ENCODE results near the gene TDRD1.
A peak's percentile ranks its signal among the peaks of the same experiment; 100 is the strongest.
"Not testable (repeated sequence)": the region's sequence is repeated elsewhere in the genome, so short reads cannot be mapped to it uniquely, and the experiment has no call there.

TDRD1 gene

GRCh38 chr10:114179148-114179547 is at the start of gene TDRD1:
TDRD1 (plus strand) TSS chr10:114179353; CDS start chr10:114187832, 8,479 bp downstream.
- no peak for DNase-seq

GRCh38 chr10:114131094-114131493 is 48.1 kb upstream of the TDRD1 start:
- DNase-seq, result no peak

DNA sequence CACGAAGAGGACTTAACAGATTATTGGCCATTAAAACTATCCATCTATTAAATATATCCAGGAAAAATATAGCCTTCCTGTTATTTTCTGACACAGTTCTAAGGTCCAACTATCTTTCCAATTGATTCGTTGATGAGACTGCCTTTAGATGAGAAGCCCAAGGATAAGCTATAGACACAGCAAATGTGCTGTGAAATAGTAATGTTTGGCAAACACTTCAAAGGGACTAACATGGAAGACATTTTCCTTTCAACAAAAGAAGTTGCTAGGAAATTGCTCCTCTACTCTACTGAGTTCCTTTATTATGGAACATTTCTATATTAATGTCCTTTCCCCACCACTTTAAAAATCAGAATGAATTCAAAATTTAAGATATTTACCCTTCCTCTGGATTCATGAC is 43.7 kb upstream of the TDRD1 start:
- DNase-seq, result no peak

DNA sequence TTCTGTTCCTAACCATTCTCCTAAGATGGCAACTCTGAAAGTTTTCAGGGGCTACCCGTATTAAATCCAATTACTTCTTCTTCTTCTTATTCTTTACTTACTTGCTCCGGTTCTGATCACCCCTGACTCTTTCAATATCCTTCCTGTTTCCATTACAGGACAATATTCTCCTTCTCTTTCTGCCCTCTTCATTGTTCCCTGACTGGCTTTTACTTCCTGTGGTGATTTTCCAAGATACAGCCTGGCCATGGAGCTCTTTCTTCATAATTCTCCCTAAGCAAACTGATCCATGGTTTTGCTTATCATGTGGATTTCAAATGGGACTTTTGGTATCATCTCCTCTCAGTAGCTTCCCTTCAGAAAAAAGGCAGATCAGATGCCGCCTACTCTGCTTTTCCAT is 40.6 kb upstream of the TDRD1 start:
- DNase-seq, result no peak

DNA sequence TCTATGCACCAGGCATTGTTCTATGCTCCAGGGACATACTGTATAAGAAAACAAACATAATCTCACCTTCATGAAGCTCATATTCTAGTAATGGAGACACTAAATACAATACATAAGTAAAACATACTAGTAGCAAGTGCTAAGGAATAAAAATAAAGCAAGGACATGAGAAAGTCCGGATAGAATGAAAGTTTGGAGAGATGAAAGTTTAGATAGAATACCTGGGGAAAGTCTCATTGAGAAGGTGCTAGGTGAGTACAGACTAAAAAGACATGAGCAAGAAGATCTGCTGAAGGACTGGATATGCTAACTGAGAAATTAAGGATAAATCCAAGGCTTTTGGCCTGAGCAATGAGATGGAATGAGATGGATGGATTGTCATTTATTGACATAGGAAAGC is 39.1 kb upstream of the TDRD1 start:
- no peak for DNase-seq

GRCh38 chr10:114140827-114141226 is 38.3 kb upstream of the TDRD1 start:
- DNase-seq, result not testable (repeated sequence)

GRCh38 chr10:114142018-114142417 is 37.1 kb upstream of the TDRD1 start:
- no peak for DNase-seq

GRCh38 chr10:114143160-114143559 is 36.0 kb upstream of the TDRD1 start:
- no peak for DNase-seq

DNA sequence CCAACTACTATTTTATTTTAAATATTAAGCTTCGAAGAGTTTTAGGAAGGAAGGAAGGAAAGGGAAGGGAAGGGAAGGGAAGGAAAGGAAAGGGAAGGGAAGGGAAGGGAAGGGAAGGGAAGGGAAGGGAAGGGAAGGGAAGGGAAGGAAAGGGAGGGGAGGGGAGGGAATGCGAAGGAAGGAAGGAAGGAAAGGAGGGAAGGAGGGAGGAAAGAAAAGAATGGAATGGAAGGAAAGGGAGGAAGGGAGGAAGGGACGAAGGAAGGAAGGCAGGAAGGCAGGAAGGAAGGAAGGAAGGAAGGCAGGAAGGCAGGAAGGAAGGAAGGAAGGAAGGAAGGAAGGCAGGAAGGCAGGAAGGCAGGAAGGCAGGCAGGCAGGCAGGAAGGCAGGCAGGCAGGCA is 29.7 kb upstream of the TDRD1 start:
- not testable (repeated sequence) for DNase-seq

DNA sequence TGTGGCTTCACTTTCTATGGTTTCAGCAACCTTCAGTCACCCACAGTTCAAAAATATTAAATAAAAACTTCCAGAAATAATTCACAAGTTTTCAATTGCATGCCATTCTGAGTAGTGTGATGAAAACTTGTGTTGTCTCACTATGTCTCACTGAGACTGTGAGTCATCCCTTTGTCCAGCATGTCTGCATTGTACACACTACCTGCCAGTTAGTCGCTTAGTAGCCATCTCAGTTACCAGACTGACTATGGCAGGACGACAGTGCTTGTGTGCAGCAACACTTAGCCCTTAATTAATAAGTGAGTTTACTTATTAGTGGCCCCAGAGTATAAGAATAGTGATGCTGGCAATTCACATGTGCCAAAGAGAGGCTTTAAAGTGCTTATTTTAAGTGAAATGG is 27.7 kb upstream of the TDRD1 start:
- DNase-seq, result no peak

- DNase-seq, result no peak
These were observed 27.3 kb upstream of the TDRD1 start for GRCh38 chr10:114151892-114152291.

DNA sequence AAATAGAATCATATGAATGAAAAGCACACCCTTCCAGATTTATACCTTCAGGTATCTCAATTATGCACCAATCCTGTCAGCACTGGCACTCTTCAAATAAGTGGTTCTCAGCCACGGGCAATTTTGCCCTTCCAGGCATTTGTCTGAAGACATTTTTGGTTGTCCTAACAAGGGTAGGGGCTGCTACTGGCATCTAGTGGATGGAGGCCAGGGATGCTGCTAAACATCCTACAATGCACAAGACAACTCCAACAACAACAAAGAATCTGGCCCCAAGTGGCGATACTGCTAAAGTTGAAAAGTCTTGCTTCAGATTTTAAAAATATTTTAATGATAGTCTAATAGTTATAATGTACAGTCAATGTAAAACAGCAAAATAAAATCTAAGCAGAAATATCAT is 21.2 kb upstream of the TDRD1 start:
- no peak for DNase-seq

DNA sequence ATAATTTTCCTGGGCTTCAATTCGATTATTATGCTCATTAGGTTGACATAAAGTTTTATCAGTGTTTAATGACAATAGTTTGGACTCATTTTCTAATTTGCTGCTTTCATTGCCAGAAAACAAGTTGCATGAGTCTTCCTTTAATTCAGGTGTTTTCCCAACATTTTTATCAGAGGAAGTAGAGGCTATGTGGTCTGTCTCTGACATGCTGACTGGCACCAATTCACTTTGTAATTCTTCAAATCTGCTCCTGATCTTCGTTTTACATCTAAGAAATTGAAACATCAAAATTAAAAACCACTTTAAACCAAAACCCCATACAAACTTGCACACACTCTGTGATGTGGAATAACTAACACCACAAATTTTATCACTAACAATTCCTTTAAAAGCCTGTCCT is 16.1 kb upstream of the TDRD1 start:
- DNase-seq, result no peak

- DNase-seq, result no peak
These were observed 13.1 kb upstream of the TDRD1 start for GRCh38 chr10:114166043-114166442.

GRCh38 chr10:114166494-114166893 is 12.7 kb upstream of the TDRD1 start:
- no peak for DNase-seq

DNA sequence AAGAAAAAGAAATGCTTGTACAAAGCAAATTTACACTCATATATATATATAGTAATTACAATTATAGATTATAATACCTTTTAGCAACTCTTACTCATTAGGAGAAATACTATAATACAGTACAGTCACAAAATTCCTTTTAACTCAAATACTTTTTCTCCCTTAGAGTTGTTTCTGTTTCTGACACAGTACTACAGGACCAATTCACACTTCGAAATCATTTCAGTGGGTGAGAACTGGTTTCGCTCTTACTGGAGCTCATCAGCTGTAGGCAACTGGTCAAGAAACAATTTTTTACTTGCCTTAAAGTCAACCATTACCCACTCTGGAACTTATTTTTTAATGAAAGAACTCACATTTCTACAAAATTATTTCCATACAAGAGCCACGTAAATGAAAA is 11.2 kb upstream of the TDRD1 start:
- DNase-seq, result no peak

GRCh38 chr10:114168450-114169009 is 10.6 kb upstream of the TDRD1 start:
- no peak for DNase-seq

DNA sequence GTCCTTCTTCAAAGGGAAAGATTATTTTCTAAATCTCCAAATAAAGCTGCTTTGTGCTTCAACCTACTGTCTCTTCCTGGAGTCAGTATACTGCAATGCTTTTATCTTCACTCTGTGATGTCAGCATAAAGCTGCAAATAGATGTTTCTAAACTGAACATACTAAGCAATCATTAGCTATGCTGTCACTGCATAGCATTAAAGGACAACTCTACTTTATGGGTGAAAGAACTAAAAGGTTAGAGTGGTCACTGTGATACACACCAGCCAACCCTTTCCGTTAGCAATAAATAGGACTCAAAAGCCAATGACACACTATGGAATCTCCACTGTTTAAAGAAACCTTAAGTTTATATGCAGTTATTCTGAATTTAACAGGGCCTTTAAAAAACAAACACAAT is 6.9 kb upstream of the TDRD1 start:
- no peak for DNase-seq

DNA sequence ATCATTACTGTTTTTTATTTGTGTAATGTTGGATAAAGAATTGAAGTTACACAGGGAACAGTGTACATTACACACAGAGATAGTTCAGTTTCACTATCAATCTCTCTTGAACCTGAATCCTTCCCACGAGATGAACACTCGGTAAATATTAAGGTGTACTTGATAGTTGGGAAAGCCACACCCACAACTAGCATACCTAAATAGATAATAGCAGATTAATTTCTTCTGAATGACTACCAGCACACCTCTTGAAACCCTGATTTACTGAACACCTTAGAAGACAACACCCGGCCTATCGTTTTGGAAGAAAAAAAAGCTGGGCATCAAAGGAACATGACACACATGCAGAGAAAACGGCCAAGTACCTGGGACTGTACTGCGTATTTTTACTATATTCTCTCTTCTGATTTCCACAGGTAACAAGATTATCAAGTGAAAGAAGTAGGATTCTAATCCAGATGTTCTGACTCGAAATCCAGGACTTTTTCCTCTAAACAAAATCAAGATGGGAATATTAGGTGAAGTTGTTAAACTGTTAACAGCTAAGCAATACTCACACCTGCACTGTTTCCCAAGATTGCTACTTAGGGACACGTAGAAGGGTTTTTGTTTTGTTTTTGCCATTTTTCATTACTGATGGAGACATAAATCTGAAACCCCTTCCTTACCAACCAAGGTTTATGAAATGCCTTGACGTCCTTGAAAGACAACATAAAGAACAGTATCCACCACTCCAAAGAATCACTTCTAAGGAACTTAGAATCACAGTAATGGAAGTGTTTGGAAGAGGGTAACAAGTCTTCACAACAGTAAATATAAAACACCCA is 6.2 kb upstream of the TDRD1 start:
- DNase-seq, result no peak

DNA sequence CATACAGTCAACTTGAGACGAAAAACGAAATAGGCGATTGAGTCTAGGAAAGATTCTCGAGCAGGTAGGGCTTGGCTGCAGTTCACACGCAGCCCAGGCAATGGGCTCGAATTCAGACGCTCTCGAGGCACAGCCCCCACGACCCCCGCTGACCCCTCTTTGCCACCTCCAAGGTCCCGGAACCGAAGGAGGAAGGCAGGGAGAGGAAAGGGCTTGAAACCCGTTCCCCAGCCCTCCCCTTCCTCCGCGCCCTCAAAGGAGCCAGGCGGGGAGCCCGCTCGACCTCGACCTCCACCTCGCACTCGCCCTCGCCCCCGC is 5.6 kb upstream of the TDRD1 start:
- no peak for DNase-seq

GRCh38 chr10:114173921-114174694 is 5.0 kb upstream of the TDRD1 start, which contains the start of gene CCDC186:
CCDC186 (minus strand) TSS chr10:114174203; CDS start chr10:114163268, 10,935 bp downstream.
- peak; percentile 98 for DNase-seq

- no peak for DNase-seq
These were observed 4.4 kb upstream of the TDRD1 start for GRCh38 chr10:114174695-114175188.

- no peak for DNase-seq
These were observed 3.5 kb upstream of the TDRD1 start for GRCh38 chr10:114175667-114176066.

GRCh38 chr10:114176511-114176910 is 2.6 kb upstream of the TDRD1 start:
- DNase-seq, result no peak

Data from CD4-positive, alpha-beta T cell treated with Interleukin-12 subunit alpha and Interleukin-12 subunit beta, for 1 hour (primary cell).